Posterior cingulate gyrus (tissue), 11 donors: ENCODE results near the gene SNX20.

Experiments
- DNase-seq, 10 donors: peaks; one replicate each; pipeline versions ENCODE4 v3.0.0 to v3.0.0-alpha.2; 2020 to 2021; ENCODE audit warnings: mixed read lengths in 3 of 10
- intact Hi-C: fragments of 100-400 bp; cut with DNase I; formaldehyde crosslinking; loops from one replicate; pipeline ENCODE4 v1.15.1; 2023

SNX20 gene

GRCh38 chr16:50706250-50706649 lies 25.1 kb upstream of the SNX20 start:
- no peak for DNase-seq
- intact Hi-C loops: no loop called here

GRCh38 chr16:50705436-50706110 lies 24.5 kb upstream of the SNX20 start:
- intact Hi-C loops: no loop called here
- DNase-seq: no peak

GRCh38 chr16:50704245-50704644 lies 23.1 kb upstream of the SNX20 start:
- DNase-seq: no peak
- intact Hi-C loops: no loop called here

DNA sequence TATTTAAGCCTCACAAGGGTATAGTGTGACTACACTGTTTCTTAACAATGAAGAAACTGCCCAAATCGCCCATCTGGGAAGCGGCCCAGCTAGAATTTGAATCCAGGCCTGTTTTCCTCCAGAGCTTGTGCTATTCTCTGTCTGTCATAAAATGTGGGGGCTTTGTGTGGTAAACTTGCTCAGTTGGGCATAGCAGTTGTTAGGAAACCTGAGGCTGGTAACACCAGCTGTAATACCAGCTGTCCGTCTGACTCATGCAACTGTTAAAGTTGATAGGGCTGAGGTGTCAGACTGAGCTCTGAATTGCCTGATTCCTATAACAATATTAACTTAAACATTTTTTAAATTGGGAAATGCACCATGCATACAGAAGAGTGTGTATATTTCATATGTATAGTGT lies 21.6 kb upstream of the SNX20 start:
- DNase-seq: peak in 1 of 10 donors; percentile 21
- intact Hi-C loops: no loop called here

GRCh38 chr16:50699326-50700159 lies 18.4 kb upstream of the SNX20 start:
- DNase-seq: peak in 1 of 10 donors; percentile 76
- intact Hi-C loops: no loop called here

GRCh38 chr16:50697881-50698767 lies 17.0 kb upstream of the SNX20 start:
- intact Hi-C loops: no loop called here
- peak in 1 of 10 donors; percentile 78 for DNase-seq

- DNase-seq: no peak
- intact Hi-C loops: no loop called here
Measured at GRCh38 chr16:50697421-50697715, 16.3 kb upstream of the SNX20 start.

DNA sequence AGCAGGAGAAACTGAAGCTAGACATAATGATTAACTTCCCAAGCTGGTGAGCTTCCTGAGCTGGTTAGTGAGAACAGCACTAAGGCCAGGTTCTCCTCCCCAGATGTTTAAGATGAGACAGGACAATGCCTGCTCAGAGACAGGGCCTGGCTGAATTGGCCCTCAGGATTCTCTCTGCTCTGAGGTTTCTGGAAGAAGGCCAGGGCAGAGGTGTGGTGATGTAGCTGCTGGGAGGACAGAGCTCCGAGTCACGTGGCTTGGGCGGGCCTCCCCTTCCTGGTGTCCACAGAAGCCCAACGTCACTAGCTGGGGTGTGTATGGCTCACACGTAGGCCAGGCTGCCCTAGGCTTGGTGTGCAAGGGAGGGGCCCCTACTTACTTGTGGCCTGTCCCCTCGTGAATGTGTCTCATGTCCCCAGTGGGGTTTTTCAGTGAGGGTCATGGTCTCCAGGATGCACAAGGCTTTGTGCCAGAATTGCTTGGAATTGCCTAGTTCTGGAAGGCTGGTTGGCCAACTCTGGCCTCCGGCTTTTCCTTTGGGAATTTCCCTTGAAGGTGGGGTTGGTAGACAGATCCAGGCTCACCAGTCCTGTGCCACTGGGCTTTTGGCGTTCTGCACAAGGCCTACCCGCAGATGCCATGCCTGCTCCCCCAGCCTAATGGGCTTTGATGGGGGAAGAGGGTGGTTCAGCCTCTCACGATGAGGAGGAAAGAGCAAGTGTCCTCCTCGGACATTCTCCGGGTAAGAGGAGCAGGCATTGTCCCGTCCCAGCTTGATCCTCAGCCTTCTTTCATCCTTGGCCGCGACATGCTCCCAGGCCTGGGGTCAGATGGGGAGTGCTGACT lies 15.7 kb upstream of the SNX20 start:
- intact Hi-C loops: no loop called here
- DNase-seq: peak in 1 of 10 donors; percentile 75

- intact Hi-C loops: no loop called here
- no peak for DNase-seq
Measured at GRCh38 chr16:50696126-50696525, 15.0 kb upstream of the SNX20 start.

GRCh38 chr16:50695017-50696000 lies 14.2 kb upstream of the SNX20 start:
- intact Hi-C loops: no loop called here
- DNase-seq: no peak

DNA sequence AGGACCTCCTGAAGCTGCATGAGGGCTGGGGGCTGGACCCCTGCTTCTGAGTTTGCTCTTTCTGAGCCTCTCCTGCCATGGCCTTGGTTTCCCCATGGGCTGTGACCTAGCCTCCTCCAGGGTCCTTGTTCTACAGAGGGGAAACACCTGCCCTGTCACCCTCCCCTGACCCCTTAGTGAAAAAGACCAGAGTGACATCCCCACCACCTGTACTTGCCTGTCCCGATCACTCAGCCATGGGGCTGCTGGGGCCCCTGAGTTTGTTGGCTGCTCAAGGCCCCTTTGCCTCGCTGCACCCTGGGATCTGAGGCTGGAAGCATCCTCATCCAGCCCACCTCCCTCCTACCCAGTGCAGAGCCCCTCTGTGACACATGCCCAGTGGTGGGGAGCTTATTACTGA lies 13.1 kb upstream of the SNX20 start:
- no peak for DNase-seq
- intact Hi-C loops: no loop called here

GRCh38 chr16:50692999-50693781 lies 12.1 kb upstream of the SNX20 start, which contains the start of gene NOD2:
Gene NOD2 (plus strand): TSS chr16:50693606. CDS start chr16:50699496, 5,890 bp downstream.
- DNase-seq: no peak
- intact Hi-C loops: no loop called here

- no peak for DNase-seq
- intact Hi-C loops: no loop called here
Measured at GRCh38 chr16:50692644-50692998, 11.5 kb upstream of the SNX20 start.

DNA sequence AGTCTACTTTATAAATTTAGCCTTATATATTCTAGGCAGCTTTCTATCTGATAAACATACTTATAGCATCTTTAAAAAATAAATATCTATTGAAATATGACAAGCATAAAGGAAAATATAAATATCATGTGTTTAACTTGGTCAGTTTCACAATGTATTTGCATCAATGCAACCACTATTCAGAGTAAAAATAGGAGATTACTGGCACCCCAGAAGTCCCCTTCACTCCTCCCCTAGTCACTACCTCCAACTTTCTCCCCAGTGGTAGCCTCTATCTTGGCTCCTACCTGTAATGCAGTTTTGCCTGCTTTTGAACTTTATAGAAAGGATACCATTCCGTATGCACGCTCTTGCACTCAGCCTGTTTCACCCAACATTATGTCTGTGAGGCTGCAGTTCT lies 9.1 kb upstream of the SNX20 start:
- intact Hi-C loops: no loop called here
- DNase-seq: no peak

GRCh38 chr16:50688867-50689266 lies 7.8 kb upstream of the SNX20 start:
- no peak for DNase-seq
- intact Hi-C loops: no loop called here

DNA sequence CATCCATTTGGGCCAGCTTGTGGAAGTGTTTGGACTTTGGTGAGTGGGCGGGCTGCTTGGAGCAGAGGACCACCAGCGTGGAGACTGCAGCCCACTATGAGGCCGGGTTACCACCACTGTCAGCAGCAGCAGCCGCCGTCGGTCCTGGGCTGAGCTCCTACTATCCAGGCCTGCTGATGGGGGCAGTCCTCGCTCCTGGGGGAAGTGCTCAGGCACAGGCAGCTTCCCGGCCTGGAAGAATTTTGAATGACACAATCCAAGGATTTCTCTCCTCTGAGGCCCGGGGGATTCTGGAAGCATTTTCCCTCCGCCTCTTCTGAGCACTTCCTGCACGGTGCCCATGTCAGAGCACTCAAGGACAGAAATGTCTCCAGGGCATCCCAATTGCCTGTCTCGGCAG lies 7.0 kb upstream of the SNX20 start:
- intact Hi-C loops: no loop called here
- DNase-seq: peak in 2 of 10 donors; percentile 47 to 59

GRCh38 chr16:50685462-50686063 lies 4.5 kb upstream of the SNX20 start:
- intact Hi-C loops: no loop called here
- DNase-seq: no peak
